ENCODE results near the gene ENAH.

ENAH gene

DNA sequence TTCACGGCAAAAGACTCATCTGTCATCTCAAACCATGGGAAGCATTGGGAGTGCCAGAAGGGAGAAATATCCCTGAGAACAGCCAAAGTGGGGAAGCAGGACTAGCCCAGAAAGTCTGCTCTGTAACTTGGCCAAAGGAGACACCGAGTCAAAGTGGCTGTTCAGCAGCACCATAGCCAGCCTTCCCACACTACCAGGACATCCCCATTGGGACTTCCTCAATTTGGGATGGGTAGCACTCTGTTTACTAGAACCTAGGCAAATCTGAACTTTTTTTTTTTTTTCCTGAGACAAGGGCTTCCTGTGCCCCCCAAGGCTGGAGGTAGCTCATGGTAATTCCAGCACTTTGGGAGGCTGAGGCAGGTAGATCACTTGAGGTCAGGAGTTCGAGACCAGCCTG is 93.0 kb downstream of the ENAH start:
- DNase-seq (ENCODE audit: low read depth): no peak

DNA sequence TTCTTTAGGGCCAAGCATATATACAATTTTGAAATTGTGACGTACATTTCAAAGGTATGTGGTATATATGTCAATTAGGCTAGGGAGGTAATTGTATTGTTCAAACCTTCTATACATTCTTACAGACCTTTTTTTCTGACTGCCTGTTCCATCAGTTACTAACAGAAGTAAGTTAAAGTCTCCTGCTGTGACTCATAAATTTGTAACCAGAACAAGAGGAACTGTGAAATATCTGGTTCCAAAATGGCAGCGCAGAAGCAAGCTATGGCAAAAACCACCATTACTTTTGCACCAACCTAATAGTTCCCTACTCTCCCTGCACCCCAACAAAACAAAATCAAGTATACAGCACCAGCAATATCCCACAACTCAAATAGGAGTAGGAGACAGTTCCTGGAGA is 93.6 kb downstream of the ENAH start:
- DNase-seq (ENCODE audit: low read depth): no peak

DNA sequence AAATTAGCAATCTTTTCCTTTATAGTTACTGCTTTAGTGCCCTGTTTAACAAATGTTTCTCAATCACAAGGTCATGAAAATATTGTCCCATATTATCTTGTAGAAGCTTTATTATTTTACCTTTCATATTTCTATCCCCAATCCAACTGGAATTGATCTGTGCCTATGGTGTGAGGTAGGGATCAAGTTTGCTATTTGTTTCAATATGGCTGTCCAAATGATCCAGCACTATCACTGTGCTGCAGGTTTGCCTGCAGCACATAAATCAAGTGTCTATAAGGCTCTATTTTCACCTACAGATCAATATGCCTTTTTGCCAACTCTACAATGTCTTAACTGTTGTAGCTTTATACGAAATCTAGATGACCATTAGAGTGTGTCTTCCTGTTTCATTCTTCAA is 96.2 kb downstream of the ENAH start:
- DNase-seq (ENCODE audit: low read depth): no peak

DNA sequence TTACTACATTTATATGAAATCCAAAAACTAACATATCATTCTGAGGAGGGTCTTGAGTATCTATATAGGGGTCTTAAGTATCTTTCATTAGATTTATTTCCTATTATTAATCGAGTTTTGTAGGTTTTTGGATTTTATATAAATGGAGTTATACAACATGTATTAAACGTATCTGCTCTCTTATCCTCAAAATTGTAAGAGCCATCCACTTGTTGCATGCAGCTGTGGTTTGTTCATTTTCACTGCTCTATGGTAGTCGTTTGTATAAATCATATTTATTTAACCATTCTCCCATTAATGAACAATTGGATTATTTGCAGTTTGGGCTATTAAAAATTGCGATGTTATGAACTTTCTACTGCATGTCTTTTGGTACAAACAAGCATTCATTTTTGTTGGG is 97.1 kb downstream of the ENAH start:
- no peak for DNase-seq (ENCODE audit: low read depth)

DNA sequence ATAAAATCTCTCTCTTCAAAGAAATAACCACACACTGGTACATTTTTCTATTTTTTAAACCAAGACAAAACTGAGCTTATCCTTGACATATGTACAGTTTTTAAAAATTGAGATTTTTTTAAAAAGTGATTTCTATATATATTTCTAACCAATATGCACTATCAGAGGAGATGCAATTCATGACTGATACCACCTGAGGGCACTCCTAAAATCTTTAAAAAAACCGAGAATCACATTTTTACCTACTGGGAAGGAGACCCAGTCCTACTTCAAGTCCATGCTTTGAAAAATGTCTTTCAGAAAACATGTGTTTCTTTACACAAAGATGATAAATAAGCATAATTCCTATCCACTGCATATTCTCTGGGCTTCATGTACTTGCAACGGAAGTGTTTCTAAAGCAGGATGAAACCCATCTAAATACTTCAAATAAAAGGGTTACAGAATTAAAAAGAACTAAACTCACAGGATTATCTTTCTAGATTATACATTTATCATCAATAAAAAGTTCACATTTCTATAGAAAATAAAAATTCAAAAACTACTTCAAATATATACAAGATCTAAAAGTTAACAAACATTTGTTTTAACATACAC is 98.6 kb downstream of the ENAH start:
- no peak for DNase-seq (ENCODE audit: low read depth)

DNA sequence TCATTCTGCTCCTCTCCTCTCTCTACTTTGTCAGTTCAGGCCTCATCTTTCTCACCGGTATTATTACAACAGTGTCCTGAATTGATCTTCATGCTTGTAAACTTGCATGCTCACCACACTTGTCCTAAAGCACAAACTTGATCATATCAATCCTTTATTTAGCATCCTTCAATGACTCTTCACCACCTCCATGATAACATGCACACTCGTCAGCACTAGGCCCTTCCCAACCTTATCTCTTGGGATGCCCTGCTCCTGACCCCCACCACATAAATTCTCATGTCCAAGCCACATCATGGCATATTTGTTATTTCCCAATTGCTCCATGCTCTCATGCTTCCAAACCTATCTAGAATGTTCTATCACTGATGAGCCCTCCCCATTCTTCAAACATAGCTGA is 103.1 kb downstream of the ENAH start:
- DNase-seq (ENCODE audit: low read depth): no peak

DNA sequence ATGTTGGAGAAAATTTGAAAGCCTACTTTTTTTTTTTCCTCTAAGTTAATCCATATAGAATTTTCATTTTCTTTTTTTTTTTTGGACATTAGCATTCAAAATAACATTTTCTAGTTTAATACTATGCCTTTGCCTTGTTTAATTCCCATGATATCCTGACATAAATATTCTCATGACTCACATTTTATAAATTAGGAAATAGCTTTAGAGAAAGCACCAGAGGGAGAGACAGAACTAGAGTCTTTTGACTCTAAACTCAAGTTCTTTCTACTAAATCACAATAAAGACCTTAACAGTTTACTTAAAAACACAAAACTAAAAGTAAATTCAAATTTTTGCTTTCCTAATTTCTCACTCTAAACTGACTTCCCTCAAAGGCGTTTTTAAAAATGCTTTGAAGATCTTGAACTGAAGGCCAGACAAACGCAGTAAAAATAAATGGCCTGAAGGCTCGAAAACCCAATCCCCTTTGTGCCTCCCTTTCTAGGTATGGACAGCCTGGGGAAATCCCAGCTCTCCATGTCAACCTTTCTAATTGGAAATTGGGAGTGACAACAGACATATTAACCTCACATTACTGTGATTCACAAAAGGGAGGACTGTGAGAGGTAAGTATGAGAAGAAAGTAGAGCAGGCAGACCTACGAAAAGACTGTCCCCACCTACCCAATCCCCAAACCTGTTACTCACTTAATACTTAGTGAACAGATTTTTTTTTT is 104.6 kb downstream of the ENAH start:
- no peak for DNase-seq (ENCODE audit: low read depth)

DNA sequence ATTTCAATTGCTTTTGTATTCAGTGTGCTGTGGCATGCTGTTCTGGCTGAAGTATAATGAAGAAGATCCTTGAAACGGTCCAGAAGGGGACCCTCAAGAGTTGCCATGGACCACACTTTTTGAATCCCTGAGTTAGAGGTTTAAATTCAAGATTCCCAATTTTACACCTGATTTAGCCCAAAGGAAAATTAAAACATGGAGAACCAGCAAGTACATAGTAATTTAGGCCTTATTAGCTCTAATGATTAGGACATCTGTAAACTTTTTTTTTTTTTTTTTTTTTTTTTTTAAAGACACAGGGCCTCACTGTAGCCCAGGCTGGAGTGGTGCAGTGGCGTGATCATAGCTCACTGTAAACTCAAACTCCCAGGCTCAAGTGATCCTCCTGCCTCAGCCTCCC is 107.3 kb downstream of the ENAH start:
- no peak for DNase-seq (ENCODE audit: low read depth)

DNA sequence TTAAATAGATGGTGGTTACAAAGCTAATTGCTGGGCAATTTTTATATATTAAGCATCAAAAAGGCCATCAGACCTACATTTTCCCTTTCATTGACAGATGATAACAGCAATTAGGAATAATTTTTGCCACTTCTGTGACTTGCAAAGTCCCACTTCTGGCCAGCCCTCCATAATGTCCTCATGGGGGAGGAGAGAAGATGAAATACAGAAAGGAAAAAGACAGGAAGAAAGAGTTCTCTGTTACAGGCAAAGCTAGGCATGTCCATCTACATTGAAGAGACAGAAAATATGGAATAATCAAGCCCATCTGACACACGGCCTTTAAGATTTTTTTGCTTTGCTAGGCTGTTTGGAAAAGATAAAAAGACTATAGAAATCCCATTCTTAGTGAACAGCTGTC is 108.0 kb downstream of the ENAH start:
- no peak for DNase-seq (ENCODE audit: low read depth)

DNA sequence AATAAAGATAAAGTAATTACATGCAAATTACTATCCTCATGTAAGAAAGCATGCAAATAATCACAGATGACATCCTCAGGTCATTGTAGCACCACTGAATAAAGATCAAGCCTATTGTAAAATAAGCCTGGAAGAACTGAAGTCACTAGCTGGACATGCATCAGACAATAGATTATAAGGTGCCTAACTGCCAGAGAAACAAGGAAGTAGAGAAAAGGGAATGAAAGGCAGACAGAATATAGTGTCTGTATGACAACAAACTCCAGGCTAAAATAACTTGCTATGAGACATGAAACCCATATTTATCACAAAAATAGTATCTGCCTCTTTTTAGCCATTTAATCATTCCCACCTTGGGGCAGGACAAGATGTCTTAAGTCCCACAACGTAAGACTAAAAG is 108.7 kb downstream of the ENAH start:
- DNase-seq (ENCODE audit: low read depth): no peak

DNA sequence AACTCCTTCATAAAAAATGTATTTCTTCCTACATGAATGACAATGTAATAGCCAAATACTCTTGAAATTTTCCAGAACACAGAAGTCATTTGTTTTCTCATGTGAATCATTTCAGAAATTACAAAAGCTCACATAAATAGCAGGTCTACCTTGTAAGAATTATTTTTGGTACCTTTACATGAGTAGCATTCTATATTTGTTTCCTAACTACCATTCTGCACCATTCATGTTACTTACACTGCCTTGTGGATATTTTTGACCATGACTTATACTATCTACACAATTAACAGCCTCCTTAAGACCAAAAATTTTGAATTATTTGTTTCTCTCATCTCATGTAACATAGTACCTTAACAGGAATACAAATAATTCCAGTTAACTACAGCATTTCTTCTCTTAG is 109.6 kb downstream of the ENAH start:
- DNase-seq (ENCODE audit: low read depth): no peak

DNA sequence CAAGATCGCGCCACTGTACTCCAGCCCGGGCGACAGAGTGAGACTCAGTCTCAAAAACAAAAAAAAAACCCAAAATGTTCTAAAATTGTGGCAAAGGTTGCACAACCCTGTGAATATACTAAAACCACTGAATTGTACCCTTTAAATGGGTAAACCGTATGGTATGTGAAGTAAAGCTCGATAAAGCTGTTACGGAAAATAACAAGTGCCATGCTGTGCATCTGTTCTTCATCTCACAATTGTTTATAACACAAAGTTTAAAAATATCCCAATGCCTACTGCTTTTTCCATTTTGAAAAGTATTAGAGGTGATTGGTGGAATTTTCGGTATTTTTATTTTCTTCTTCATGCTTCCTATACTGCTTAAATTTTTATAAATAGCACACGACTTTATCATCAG is 111.5 kb downstream of the ENAH start:
- no peak for DNase-seq (ENCODE audit: low read depth)

DNA sequence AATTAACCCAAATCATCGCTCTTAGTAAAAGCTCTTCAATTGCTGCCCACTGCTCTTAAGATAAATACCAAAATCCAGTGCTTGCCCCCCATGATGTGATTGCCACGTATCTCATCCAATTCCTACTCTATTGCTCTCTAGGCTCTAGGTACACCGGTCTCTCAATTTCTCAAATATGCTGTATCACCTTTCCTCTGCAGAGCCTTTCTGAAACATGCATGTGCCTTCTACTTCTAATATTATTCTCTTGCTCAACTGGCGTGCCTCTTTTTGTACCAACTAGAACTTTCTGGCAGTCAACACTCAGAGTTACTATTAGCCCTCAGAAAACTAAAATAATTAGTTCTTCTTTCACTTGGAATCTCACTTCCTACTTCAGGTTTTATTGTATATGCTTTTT is 113.3 kb downstream of the ENAH start:
- no peak for DNase-seq (ENCODE audit: low read depth)

DNA sequence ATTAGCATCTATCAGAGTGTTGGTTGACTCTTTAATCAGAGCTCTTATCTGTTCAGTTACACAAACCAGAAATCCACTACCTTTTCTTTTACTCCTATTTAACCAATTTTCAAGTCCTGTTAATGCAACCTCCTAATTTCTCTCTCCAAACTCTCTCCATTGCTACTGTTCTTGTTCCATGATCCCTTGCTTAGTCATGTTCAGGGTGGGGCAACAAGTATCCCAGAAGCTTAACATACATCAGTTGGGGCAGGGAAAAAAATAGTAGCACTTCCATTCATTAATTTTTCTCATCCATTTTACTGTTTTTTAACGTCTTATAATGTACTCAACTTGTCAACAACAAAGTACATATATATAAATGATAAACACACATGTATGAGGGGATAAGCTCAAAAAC is 113.9 kb downstream of the ENAH start:
- no peak for DNase-seq (ENCODE audit: low read depth)

DNA sequence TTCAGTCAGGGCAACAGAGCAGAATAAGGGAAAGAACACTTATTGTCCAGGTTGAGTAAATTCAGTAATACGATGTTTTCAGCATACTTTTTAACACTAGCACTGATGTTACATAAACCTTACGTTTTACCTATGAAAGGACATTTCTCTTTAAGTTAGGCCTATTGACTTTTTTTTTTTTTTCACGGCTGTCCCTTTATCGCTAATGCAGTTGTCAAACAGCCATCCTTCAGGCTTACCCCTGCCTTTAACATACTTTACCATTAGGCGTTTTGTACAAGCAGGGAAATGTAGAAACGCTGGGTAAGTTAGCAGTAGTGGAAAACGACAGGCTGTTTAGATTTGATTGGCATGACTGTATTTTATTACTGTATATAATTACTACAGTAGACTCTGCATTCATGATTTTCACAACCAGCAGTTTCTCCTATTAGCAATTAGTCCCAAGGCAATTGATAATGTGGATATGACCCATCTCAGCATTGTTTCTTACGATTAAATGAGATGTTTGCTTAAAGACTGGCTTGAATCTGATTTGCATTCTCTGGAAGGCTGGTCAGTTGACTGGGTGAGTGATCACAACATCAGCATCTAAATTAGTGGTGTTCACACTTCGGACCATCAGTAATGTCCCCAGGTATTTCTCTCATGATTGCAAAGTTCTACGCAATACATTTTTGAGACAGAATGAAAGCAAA is 115.2 kb downstream of the ENAH start:
- no peak for DNase-seq (ENCODE audit: low read depth)

DNA sequence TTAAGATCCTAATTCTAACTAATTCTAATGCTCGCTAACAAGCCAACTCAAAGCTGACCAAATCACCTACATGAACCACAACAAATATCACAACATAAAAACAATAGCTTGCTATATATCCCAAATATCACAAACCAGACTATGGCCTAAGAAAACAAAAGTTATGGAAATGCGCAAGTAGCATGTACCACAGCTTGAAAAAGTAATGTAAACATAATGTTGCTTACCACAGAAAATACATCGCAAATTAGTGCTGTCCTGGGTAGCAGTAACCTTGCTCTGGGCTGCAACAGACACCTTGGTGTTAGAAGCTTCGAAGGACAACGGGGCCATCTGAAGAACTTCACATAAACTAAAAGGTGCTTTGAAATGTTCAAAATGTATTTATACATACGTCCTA is 117.6 kb downstream of the ENAH start:
- DNase-seq (ENCODE audit: low read depth): no peak

DNA sequence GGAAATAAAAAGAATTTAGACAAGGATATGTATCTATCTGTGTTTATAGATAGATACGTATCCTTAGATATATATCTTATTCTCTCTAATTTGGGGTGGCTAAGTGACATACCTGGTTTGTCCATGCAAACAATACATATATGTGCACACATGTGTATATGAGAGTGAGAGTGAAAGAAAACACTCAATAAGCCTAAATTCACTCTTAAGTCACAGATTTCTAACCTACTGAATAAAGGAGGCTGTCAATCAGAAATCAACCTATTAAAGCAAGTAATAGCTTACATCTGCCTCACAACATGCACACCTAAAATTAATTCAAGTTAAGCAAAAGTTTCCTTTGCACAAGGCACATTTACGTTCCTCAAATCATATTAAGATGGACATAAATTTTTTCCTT is 118.2 kb downstream of the ENAH start:
- no peak for DNase-seq (ENCODE audit: low read depth)

DNA sequence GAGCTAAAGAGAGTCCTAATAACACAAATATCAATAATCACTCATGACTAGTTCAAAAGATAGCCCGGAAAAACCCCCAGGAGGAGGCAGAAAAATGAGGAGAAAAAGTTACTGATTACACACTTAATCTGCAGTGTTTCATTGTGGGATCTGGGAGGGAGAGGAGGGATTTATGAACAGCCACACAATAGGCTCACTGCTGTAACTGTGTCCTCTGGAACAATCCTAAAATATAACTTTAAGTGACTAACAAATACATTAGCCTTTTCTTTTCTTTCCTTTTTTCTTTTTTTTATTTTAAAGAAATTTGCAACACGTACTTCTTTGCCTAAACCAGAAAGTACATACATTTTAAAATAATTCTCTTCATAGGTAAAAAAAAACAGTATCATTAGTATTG is 118.8 kb downstream of the ENAH start:
- DNase-seq (ENCODE audit: low read depth): no peak

DNA sequence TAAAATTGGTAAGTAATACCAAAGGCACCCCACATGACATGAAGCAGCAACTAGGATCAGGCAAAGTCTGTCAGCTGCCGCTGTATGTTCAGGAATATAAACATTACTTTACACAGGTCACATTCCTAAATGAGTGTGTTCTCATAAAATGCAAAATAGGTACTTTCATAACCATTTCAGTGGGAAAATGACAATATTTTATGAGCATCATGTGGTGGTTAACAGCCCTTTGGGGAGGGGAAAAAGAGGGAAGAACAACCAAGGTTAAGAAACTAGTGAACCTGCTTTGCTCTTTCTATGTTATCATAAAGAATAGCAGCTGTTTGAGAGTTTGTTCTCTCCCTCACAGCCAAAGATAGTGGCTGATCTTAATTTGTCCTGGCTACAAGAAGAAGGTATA is 119.7 kb downstream of the ENAH start:
- DNase-seq (ENCODE audit: low read depth): no peak

DNA sequence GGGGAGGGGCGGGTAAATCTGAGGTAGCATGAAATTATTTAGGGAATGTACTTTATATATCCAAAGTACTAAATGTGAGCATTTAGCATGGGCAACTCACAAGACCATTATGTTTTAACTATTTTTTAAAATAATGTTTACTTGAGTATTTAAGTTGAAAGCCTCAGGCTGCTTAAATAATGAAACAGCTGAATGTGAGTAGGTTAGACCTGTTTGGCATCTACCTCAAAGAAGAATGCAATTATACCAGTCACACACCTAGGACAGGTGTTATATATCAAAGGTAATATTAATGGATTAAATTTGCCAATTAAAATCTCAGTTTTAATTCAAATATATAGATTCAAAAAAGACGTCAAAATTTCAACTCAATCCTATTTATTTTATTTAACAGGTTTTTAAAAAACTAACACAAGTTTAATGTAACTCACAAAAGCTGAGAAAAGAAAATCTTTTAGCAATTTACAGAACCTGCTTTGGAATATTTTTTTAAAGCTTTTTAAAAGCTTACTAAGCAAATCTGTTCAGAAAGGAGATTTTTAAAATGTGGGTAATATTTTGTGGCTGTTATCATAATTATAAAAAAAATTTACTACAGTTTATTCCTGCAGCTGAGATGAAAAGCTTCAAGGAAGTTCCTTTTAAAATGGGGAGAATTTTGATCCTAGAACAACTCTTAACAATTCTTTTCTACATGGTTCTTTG is 120.5 kb downstream of the ENAH start:
- no peak for DNase-seq (ENCODE audit: low read depth)

DNA sequence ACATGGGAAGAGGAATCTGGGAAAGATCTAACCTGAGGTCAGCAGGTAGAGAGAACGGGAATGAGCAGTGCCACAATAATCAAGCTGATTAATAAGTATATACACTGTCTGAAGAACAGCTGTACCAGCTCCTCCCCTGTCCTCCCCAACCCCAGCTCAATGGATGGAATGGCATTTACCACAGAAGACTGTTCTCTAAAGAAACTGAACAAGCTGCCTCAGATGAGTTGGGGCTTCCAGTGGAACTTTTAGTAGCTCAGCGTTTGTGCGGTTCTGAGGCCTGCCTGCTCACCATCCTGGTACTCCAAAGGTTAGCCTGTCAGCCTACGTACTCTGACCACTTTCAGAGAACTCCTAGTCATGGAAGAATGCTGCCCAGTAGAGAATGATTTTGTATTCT is 123.2 kb downstream of the ENAH start:
- no peak for DNase-seq (ENCODE audit: low read depth)

DNA sequence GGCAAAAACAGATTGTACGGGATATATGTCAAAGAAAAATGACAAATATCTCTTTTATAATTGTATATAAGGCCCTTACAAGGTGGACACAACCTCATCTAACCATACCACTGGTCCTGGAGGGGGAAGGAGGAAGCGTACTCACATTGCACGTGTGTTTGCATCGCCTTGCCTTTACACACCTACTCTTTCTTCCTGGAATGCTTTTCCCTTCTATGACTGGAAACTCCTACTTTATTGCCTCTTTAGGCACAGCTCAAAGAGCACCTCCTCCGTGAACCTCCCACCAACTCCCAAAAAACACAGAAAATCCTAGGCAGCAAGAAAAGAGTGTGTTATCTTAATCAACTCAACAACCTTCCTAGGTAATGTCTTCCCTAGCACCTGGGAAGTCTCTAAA is 125.3 kb downstream of the ENAH start:
- no peak for DNase-seq (ENCODE audit: low read depth)

DNA sequence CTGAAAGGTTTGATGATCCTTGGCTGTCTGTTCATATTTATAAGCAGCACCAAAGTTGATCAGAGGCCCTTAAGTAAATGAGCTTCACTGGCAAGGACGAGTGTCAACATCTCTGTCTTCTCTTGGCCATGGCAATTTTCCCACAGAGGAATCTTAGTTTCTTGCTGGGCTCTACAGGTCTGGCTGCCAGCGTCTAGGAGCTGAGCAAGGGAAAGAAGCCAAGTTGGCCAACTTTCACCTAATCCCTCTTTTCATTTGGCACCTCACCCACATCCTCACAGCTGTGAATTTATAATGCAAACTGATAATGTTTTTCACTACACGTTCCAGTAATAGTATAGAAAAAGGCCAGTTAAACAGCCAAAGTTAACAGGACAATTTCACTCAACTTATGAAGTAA is 126.0 kb downstream of the ENAH start:
- no peak for DNase-seq (ENCODE audit: low read depth)

All from stimulated activated CD8-positive, alpha-beta memory T cell treated with anti-CD3 and anti-CD28 coated beads, Interleukin-12 subunit alpha, Interleukin-12 subunit beta, amount 100 ng/mL, for 4 hours (primary cell).